SK-N-SH (cell line): ENCODE measurements around the gene SDHA. TPM values are rescaled to one million over a fixed set of nuclear protein-coding genes. Genes with fewer than 3 reads are reported as not detected.
"Not testable (repeated sequence)": the region's sequence is repeated elsewhere in the genome, so short reads cannot be mapped to it uniquely, and the experiment has no call there.

ENCODE experiments used
- CTCF ChIA-PET: fragments of 300-600, 350-600 bp; formaldehyde crosslinking; extraction: SDS; loops from one replicate; lab custom pipeline; 2021; lab: Yijun Ruan, JAX
- POLR2A ChIA-PET: fragments of 350-600 bp; sonication (Branson Sonifier 250); formaldehyde crosslinking; extraction: SDS; loops from one replicate; lab custom pipeline; 2020; ENCODE audit warnings: antibody characterized with exemption, inconsistent platforms; lab: Yijun Ruan, JAX
- DNase-seq: peaks from one replicate; pipeline ENCODE4 v3.0.0; 2012
- H2AFZ ChIP-seq: fragments of 200-600 bp; sonication (generic); 2 replicates; pipeline ENCODE4 v1.8.1; 2016; ENCODE audit warnings: antibody characterized with exemption, mild to moderate bottlenecking, low read depth
- H3F3A ChIP-seq: fragments of 200-600 bp; sonication (generic); replicated peaks from 2 replicates; pipeline ENCODE3; 2016; ENCODE audit warnings: antibody characterized with exemption, mild to moderate bottlenecking; ENCODE audit not compliant: insufficient read depth
- H3K27ac ChIP-seq, 2 experiments: fragments of 200-500 bp in 1 of 2; fragments of 200-600 bp in 1 of 2; sonication (Bioruptor generic) in 1 of 2; sonication (generic), shearing (Covaris generic) in 1 of 2; 2 replicates each; pipeline versions ENCODE4 v1.5.1 to v1.6.1; 2014 to 2016; ENCODE audit warnings: low read depth in 2 of 2, inconsistent platforms in 1 of 2, low read length in 1 of 2, mild to moderate bottlenecking in 1 of 2, mixed read lengths in 1 of 2
- H3K27me3 ChIP-seq: fragments of 200-600 bp; sonication (generic), shearing (Covaris generic); 2 replicates; pipeline ENCODE4 v1.6.1; 2016; ENCODE audit warnings: mixed run types; ENCODE audit not compliant: insufficient read depth
- H3K36me3 ChIP-seq, 2 experiments: fragments of 200-500 bp in 1 of 2; fragments of 200-600 bp in 1 of 2; sonication (Bioruptor generic) in 1 of 2; sonication (generic) in 1 of 2; replicated peaks in 1 of 2; 2 replicates each; pipeline versions ENCODE3 to v1.5.1; 2014 to 2016; ENCODE audit warnings: low read length in 1 of 2, mild to moderate bottlenecking in 1 of 2; ENCODE audit not compliant: insufficient read depth in 2 of 2, control insufficient read depth in 1 of 2
- H3K4me1 ChIP-seq, 2 experiments: fragments of 200-500 bp in 1 of 2; fragments of 200-600 bp in 1 of 2; sonication (Bioruptor generic) in 1 of 2; sonication (generic), shearing (Covaris generic) in 1 of 2; 2 replicates each; pipeline versions ENCODE4 v1.5.1 to v1.6.1; 2014 to 2016; ENCODE audit warnings: low read depth in 1 of 2, low read length in 1 of 2, mixed run types in 1 of 2; ENCODE audit not compliant: insufficient read depth in 2 of 2, control insufficient read depth in 1 of 2
- H3K4me2 ChIP-seq: fragments of 200-600 bp; sonication (generic), shearing (Covaris generic); 2 replicates; pipeline ENCODE4 v1.6.1; 2017; ENCODE audit warnings: mixed run types
- H3K4me3 ChIP-seq, 2 experiments: fragments of 200-500 bp in 1 of 2; fragments of 200-600 bp in 1 of 2; sonication (Bioruptor generic) in 1 of 2; sonication (generic), shearing (Covaris generic) in 1 of 2; 2 replicates each; pipeline versions ENCODE4 v1.5.1 to v1.8.1; 2014 to 2016; ENCODE audit warnings: low read depth in 2 of 2, inconsistent platforms in 1 of 2, low read length in 1 of 2, mild to moderate bottlenecking in 1 of 2, mixed read lengths in 1 of 2, moderate library complexity in 1 of 2
- H3K79me2 ChIP-seq: fragments of 200-600 bp; sonication (generic); 2 replicates; pipeline ENCODE4 v1.8.1; 2017; ENCODE audit warnings: mild to moderate bottlenecking; ENCODE audit not compliant: insufficient read depth
- H3K9ac ChIP-seq: fragments of 200-600 bp; sonication (generic); 2 replicates; pipeline ENCODE4 v1.6.1; 2017; ENCODE audit warnings: mixed run types
- H3K9me2 ChIP-seq: fragments of 200-600 bp; sonication (generic); 2 replicates; pipeline ENCODE4 v1.6.1; 2017; ENCODE audit warnings: mixed run types
- H3K9me3 ChIP-seq: fragments of 200-600 bp; sonication (generic); 2 replicates; pipeline ENCODE4 v1.6.1; 2017; ENCODE audit warnings: mixed run types, mild to moderate bottlenecking, moderate library complexity
- H4K20me1 ChIP-seq: fragments of 200-600 bp; sonication (generic); 2 replicates; pipeline ENCODE4 v1.6.1; 2017; ENCODE audit warnings: mild to moderate bottlenecking, mixed run types; ENCODE audit not compliant: insufficient read depth
- ELF1 ChIP-seq: IDR thresholded peaks from 2 replicates; pipeline ENCODE4 v1.4.0; 2012
- FOXJ3 ChIP-seq: sonication (generic); formaldehyde crosslinking; IDR thresholded peaks from 2 replicates; pipeline ENCODE4 v1.5.1; 2020; ENCODE audit warnings: mild to moderate bottlenecking, missing genetic modification reagents
- GABPA ChIP-seq: IDR thresholded peaks from 2 replicates; pipeline ENCODE4 v1.4.0; 2012; ENCODE audit warnings: low read depth, mild to moderate bottlenecking
- GATA2 ChIP-seq: sonication (generic); formaldehyde crosslinking; IDR thresholded peaks from 2 replicates; pipeline ENCODE4 v1.5.0; 2020; ENCODE audit warnings: mild to moderate bottlenecking, missing genetic modification reagents
- MEF2A ChIP-seq: IDR thresholded peaks from 2 replicates; pipeline ENCODE4 v1.4.0; 2012; ENCODE audit warnings: low read depth, borderline replicate concordance
- MXI1 ChIP-seq: IDR thresholded peaks from 2 replicates; pipeline ENCODE4 v1.6.1; 2012; ENCODE audit warnings: mild to moderate bottlenecking, low read depth, low read length, improper control_type of control experiment
- NRF1 ChIP-seq: IDR thresholded peaks from 2 replicates; pipeline ENCODE4 v1.6.1; 2012; ENCODE audit warnings: low read depth, mild to moderate bottlenecking, low read length
- POLR2AphosphoS5 ChIP-seq: IDR thresholded peaks from 2 replicates; pipeline ENCODE4 v1.6.1; 2012; ENCODE audit warnings: low read depth, low read length
- RAD21 ChIP-seq: IDR thresholded peaks from 2 replicates; pipeline ENCODE4 v1.6.1; 2012; ENCODE audit warnings: mild to moderate bottlenecking, low read length
- RFX5 ChIP-seq: IDR thresholded peaks from 2 replicates; pipeline ENCODE4 v1.6.1; 2012; ENCODE audit warnings: mild to moderate bottlenecking, improper control_type of control experiment, low read length
- SMC3 ChIP-seq: IDR thresholded peaks from 2 replicates; pipeline ENCODE4 v1.6.1; 2012; ENCODE audit warnings: low read depth, low read length, improper control_type of control experiment
- YY1 ChIP-seq: IDR thresholded peaks from 2 replicates; pipeline ENCODE4 v1.4.0; 2012; ENCODE audit warnings: low read depth, mild to moderate bottlenecking
- WGBS: methylation state at CpG from one replicate; pipeline ENCODE4 v1.1.6; 2017; ENCODE audit warnings: low lambda C conversion rate; 5-methylcytosine and 5-hydroxymethylcytosine counted together
- polyA plus RNA-seq, 3 experiments: library from polyadenylated mRNA; depleted of rRNA; stranded (reverse); fragments of >200 nt; gene quantifications; 2 replicates each; pipeline ENCODE4 v1.2.3, GENCODE V29; 2012
- TF ChIP-seq, protein P1 (sequence below): fragments of 200-600 bp; sonication (generic); IDR thresholded peaks from 2 replicates; pipeline ENCODE4 v1.6.1; 2017; ENCODE audit warnings: antibody characterized with exemption, mild to moderate bottlenecking, moderate library complexity
- TF ChIP-seq, protein P2 (sequence below): IDR thresholded peaks from 2 replicates; pipeline ENCODE4 v1.6.1; 2012; ENCODE audit warnings: mild to moderate bottlenecking, low read depth, low read length, moderate library complexity
- TF ChIP-seq, protein P3 (sequence below): IDR thresholded peaks from 2 replicates; pipeline ENCODE4 v1.4.0; 2012; ENCODE audit warnings: low read depth, borderline replicate concordance

Gene SDHA
- polyA plus RNA-seq, 1 of the 3 experiments (the other 2 are of a cell fraction), result 106 TPM

DNA sequence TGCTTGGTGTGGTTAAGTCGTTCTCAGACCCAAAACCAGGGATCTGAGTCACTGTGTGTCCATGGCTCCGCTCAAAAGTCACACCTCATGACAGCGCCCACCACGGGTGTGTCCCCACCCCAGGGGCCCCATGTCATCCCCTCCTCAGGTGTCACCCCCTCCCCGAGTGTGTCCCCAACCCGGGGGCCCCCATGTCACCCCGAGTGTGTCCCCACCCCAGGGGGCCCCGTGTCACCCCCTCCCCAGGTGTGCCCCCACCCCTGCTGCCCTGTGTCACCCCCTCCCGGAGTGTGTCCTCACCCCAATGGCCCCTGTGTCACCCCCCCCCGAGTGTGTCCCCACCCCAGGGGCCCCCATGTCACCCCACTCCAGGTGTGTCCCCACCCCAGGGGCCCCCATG is 21.8 kb upstream of the SDHA start:
- CTCF ChIA-PET, result no interaction called here
- POLR2A ChIA-PET, result no interaction called here
- Histone ChIP-seq H4K20me1 (0 out of 2 replicates have a peak, but pooled peaks cover 5% of the 10 kb centered on the region), H3K9me2 (no peaks in the 10 kb centered on the region), H3K27me3 (no peaks in the 10 kb centered on the region), H3F3A (no peaks in the 10 kb centered on the region), H3K79me2 (no peaks in the 10 kb centered on the region), H3K9me3 (no peaks in the 10 kb centered on the region), H3K36me3 (peaks cover 0 to 3% of the 10 kb centered on the region in 2 experiments), H3K4me2 (no peak overlapping the region), H2AFZ (no peak overlapping the region), H3K9ac (no peak overlapping the region)
- WGBS, result 75% methylated on average over 7 of the region's 10 CpGs
- TF ChIP-seq GABPA, result no peak
- TF ChIP-seq MXI1, result no peak
- TF ChIP-seq GATA2, result no peak
- TF ChIP-seq, protein P1, sequence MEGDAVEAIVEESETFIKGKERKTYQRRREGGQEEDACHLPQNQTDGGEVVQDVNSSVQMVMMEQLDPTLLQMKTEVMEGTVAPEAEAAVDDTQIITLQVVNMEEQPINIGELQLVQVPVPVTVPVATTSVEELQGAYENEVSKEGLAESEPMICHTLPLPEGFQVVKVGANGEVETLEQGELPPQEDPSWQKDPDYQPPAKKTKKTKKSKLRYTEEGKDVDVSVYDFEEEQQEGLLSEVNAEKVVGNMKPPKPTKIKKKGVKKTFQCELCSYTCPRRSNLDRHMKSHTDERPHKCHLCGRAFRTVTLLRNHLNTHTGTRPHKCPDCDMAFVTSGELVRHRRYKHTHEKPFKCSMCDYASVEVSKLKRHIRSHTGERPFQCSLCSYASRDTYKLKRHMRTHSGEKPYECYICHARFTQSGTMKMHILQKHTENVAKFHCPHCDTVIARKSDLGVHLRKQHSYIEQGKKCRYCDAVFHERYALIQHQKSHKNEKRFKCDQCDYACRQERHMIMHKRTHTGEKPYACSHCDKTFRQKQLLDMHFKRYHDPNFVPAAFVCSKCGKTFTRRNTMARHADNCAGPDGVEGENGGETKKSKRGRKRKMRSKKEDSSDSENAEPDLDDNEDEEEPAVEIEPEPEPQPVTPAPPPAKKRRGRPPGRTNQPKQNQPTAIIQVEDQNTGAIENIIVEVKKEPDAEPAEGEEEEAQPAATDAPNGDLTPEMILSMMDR, result no peak
- TF ChIP-seq RFX5, result no peak
- TF ChIP-seq FOXJ3 (CRISPR knock-in tag), result no peak
- no peak for TF ChIP-seq POLR2AphosphoS5
- TF ChIP-seq, protein P2, sequence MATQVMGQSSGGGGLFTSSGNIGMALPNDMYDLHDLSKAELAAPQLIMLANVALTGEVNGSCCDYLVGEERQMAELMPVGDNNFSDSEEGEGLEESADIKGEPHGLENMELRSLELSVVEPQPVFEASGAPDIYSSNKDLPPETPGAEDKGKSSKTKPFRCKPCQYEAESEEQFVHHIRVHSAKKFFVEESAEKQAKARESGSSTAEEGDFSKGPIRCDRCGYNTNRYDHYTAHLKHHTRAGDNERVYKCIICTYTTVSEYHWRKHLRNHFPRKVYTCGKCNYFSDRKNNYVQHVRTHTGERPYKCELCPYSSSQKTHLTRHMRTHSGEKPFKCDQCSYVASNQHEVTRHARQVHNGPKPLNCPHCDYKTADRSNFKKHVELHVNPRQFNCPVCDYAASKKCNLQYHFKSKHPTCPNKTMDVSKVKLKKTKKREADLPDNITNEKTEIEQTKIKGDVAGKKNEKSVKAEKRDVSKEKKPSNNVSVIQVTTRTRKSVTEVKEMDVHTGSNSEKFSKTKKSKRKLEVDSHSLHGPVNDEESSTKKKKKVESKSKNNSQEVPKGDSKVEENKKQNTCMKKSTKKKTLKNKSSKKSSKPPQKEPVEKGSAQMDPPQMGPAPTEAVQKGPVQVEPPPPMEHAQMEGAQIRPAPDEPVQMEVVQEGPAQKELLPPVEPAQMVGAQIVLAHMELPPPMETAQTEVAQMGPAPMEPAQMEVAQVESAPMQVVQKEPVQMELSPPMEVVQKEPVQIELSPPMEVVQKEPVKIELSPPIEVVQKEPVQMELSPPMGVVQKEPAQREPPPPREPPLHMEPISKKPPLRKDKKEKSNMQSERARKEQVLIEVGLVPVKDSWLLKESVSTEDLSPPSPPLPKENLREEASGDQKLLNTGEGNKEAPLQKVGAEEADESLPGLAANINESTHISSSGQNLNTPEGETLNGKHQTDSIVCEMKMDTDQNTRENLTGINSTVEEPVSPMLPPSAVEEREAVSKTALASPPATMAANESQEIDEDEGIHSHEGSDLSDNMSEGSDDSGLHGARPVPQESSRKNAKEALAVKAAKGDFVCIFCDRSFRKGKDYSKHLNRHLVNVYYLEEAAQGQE, result no peak
- TF ChIP-seq MEF2A, result no peak
- TF ChIP-seq YY1, result no peak
- TF ChIP-seq RAD21, result no peak
- TF ChIP-seq NRF1, result no peak
- no peak for TF ChIP-seq SMC3
- TF ChIP-seq, protein P3, sequence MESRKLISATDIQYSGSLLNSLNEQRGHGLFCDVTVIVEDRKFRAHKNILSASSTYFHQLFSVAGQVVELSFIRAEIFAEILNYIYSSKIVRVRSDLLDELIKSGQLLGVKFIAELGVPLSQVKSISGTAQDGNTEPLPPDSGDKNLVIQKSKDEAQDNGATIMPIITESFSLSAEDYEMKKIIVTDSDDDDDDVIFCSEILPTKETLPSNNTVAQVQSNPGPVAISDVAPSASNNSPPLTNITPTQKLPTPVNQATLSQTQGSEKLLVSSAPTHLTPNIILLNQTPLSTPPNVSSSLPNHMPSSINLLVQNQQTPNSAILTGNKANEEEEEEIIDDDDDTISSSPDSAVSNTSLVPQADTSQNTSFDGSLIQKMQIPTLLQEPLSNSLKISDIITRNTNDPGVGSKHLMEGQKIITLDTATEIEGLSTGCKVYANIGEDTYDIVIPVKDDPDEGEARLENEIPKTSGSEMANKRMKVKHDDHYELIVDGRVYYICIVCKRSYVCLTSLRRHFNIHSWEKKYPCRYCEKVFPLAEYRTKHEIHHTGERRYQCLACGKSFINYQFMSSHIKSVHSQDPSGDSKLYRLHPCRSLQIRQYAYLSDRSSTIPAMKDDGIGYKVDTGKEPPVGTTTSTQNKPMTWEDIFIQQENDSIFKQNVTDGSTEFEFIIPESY, result no peak
- TF ChIP-seq ELF1, result no peak
- TF ChIP-seq, all 33 proteins: peak for 0
- H3K4me1 ChIP-seq, result no peaks in the 10 kb centered on the region; a peak in 1 of 4 replicates
- no peak overlapping the region for H3K4me3 ChIP-seq
- no peak overlapping the region for H3K27ac ChIP-seq
- no peak for DNase-seq

DNA sequence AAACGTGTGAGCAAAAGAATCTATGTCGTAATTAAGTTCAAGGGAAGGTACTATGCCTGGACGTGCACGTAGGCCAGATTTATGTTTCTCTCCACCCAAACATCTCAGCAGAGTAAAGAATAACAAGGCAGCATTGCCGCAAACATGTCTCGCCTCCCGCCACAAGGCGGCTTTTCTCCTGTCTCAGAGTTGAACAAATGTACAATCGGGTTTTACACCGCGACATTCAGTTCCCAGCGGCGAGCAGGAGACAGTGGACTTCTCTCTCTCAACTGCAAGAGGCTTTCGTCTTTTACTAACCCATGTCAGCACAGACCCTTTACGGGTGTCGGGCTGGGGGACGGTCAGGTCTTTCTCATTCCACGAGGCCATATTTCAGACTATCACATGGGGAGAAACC is 21.1 kb upstream of the SDHA start:
- H4K20me1 ChIP-seq, H3K9me2 ChIP-seq, H3K9me3 ChIP-seq, H3K9ac ChIP-seq, H3K4me3 ChIP-seq, DNase-seq, H3K4me2 ChIP-seq, H2AFZ ChIP-seq, H3K79me2 ChIP-seq, CTCF ChIA-PET, H3K27me3 ChIP-seq, H3F3A ChIP-seq, H3K4me1 ChIP-seq, H3K36me3 ChIP-seq, H3K27ac ChIP-seq, POLR2A ChIA-PET: not testable (repeated sequence)
- 75% methylated on average over 18 of the region's 18 CpGs for WGBS
